Tibial nerve (tissue), 4 donors: Measurements from ENCODE around the gene DDX59. TPM values are rescaled to one million over a fixed set of nuclear protein-coding genes. Genes with fewer than 3 reads are reported as not detected.
A peak's percentile ranks its signal among the peaks of the same experiment; 100 is the strongest.

ENCODE experiments used
- DNase-seq, 2 donors: peaks; one replicate each; pipeline ENCODE4 v3.0.0-alpha.2; 2019; ENCODE audit warnings: low spot score in 2 of 2
- H3K27ac ChIP-seq, 4 donors: fragments of 200-600 bp; sonication (generic) in 3 of 4; one replicate each; pipeline ENCODE4 v1.5.1; 2017 to 2019; ENCODE audit warnings: mild to moderate bottlenecking in 1 of 4
- H3K27me3 ChIP-seq, 2 donors: fragments of 200-600 bp; sonication (generic) in 1 of 2; one replicate each; pipeline versions ENCODE4 v1.5.1 to v1.6.0; 2017 to 2019
- H3K36me3 ChIP-seq, 3 donors: fragments of 200-600 bp; sonication (generic); one replicate each; pipeline ENCODE4 v1.5.1; 2018 to 2019
- H3K4me1 ChIP-seq, 4 donors: fragments of 200-600 bp; sonication (generic) in 3 of 4; one replicate each; pipeline ENCODE4 v1.5.1; 2017 to 2019
- H3K4me3 ChIP-seq, 4 donors: fragments of 200-600 bp; sonication (generic) in 3 of 4; one replicate each; pipeline ENCODE4 v1.5.1; 2017 to 2019; ENCODE audit warnings: mild to moderate bottlenecking in 1 of 4, moderate library complexity in 1 of 4
- H3K9me3 ChIP-seq, 4 donors: fragments of 200-600 bp; sonication (generic) in 3 of 4; one replicate each; pipeline ENCODE4 v1.5.1; 2017 to 2019
- EP300 ChIP-seq, 2 donors: sonication (generic); formaldehyde crosslinking; IDR thresholded peaks; one replicate each; pipeline ENCODE4 v1.6.1; 2017; ENCODE audit warnings: antibody characterized with exemption in 2 of 2, mild to moderate bottlenecking in 1 of 2
- POLR2A ChIP-seq, 2 donors: fragments of 450-650 bp; IDR thresholded peaks; one replicate each; pipeline ENCODE4 v1.6.1; 2017; ENCODE audit warnings: antibody characterized with exemption in 2 of 2, mild to moderate bottlenecking in 2 of 2, moderate library complexity in 2 of 2
- WGBS, 2 donors: methylation state at CpG; one replicate each; pipeline ENCODE4 v1.1.5; 2018; 5-methylcytosine and 5-hydroxymethylcytosine counted together
- total RNA-seq, 4 donors: library from RNA; depleted of rRNA; stranded (reverse); fragments of >200 nt; gene quantifications; one replicate each; pipeline ENCODE4 v1.1.0, GENCODE V29; 2016
- TF ChIP-seq, protein P1 (sequence below), 5 experiments: fragments of 200-600 bp in 3 of 5; fragments of 450-650 bp in 2 of 5; sonication (generic) in 3 of 5; IDR thresholded peaks; one replicate each; pipeline ENCODE4 v1.5.1; 2016 to 2019; ENCODE audit warnings: antibody characterized with exemption in 5 of 5, mild to moderate bottlenecking in 3 of 5, moderate library complexity in 2 of 5

DDX59 gene
- 10 to 100 TPM; 11.4 to 31.5 (median 18.5) TPM for total RNA-seq

DNA sequence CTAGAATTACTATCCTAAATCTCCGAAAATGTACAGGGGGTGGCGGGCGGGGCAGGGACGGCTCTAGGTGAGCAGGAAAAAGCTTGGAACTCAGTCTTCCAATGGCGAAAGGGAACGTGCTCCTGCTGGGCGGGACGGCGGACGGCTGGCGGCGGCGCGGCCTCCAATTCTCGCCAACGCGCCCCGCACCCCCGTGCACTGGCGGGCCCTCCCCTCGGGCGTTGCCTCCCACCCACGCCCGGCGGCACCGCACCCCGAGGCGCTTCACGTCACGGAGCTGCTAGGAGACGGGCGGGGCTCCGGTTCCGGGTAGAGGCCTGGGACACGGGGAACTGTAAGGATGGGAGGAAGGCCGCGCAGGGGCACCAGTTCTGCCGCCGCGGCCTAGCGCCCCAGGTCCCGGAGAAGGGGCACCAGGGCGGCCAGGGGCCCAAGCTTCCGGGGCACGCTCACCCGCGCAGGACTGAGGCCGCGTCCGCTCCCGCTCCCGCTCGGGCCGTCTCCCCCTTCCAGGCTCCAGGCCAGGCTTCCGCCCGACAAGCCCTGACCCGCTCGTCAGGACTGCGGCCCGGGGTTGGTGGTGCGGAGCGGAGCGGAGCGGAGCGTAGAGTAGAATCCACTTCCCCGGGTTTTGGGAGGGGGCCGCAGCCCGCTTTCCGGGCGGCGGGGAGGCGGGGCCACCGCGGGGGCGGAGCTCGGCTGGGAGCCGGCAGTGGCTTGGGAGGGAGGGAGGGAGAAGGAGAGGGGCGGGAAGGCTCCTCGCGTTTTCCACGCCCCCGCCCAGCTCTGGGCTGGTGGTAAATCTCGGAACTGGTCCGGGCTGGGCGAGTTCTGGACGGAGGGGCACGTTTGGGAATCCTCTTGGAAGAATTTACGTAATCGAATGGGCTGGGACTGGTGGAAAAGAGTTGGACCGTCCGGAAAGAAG lies at the start of gene DDX59:
DDX59 (minus strand) TSS at position 594 of the 928 bp plus-strand sequence. CDS start 3,167 bp downstream, outside the sequence.
- Histone ChIP-seq H3K9me3 (no peaks in the 10 kb centered on the region), H3K4me1 (peaks cover 0 to 43% (median 7%) of the 10 kb centered on the region in 4 donors), H3K27me3 (no peaks in the 10 kb centered on the region), H3K27ac (peak within 1 kb of the TSS; percentile 98 to 100 (median 98)), H3K36me3 (peaks cover 0 to 12% (median 0%) of the 10 kb centered on the region in 3 donors), H3K4me3 (peak within 1 kb of the TSS; percentile 82 to 97 (median 87))
- peak; percentile 76 to 90 for TF ChIP-seq POLR2A (IDR thresholded peaks at IDR 0.05)
- TF ChIP-seq EP300 (IDR thresholded peaks at IDR 0.05), result peak; percentile 60 to 94
- TF ChIP-seq, protein P1, sequence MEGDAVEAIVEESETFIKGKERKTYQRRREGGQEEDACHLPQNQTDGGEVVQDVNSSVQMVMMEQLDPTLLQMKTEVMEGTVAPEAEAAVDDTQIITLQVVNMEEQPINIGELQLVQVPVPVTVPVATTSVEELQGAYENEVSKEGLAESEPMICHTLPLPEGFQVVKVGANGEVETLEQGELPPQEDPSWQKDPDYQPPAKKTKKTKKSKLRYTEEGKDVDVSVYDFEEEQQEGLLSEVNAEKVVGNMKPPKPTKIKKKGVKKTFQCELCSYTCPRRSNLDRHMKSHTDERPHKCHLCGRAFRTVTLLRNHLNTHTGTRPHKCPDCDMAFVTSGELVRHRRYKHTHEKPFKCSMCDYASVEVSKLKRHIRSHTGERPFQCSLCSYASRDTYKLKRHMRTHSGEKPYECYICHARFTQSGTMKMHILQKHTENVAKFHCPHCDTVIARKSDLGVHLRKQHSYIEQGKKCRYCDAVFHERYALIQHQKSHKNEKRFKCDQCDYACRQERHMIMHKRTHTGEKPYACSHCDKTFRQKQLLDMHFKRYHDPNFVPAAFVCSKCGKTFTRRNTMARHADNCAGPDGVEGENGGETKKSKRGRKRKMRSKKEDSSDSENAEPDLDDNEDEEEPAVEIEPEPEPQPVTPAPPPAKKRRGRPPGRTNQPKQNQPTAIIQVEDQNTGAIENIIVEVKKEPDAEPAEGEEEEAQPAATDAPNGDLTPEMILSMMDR (IDR thresholded peaks at IDR 0.05), result peak in 2 of 5 experiments; percentile 33 to 51
- WGBS, 2 donors, result 0% methylated on average over 51 to 62 of the region's 91 CpGs
- DNase-seq, result peak; percentile 91 to 92

DNA sequence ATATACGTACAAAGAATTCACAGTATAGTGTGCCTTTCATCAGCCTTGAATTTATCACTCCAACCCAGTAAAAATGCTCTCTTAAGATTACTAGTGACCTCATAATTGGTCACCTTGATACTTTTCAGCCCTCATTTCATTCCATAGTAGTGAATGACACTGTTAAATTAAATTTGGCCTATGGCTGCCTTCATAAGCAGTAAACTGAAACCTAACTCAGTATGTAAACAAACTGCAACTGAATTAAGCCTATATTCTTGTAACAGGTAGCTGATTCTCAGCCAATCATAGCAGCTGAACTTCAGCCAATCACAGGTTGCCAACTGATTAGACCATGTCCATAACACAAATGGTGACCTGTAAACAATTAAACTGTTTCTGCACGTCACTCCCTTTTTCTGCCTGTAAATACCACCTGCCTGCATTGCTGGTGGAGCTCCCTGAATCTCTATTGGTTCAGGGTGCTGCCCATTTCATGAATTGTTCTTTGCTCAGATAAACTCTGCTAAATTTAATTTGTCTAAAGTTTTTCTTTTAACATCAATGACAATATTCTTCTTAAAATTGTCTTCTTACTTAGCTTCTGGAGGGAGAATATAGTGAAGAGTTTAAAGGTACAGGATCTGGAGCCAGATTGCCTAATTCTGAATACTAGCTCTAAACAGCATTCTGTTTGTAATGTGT lies 44.9 kb upstream of the DDX59 start:
- Histone ChIP-seq H3K4me3 (no peak overlapping the region), H3K36me3 (no peaks in the 10 kb centered on the region), H3K27ac (no peak overlapping the region), H3K4me1 (no peaks in the 10 kb centered on the region), H3K9me3 (no peaks in the 10 kb centered on the region), H3K27me3 (no peaks in the 10 kb centered on the region)
- no peak for DNase-seq
- 89 to 90% methylated on average over 2 of the region's 2 CpGs for WGBS, 2 donors
- TF ChIP-seq, protein P1 (IDR thresholded peaks at IDR 0.05), result no peak
- TF ChIP-seq EP300 (IDR thresholded peaks at IDR 0.05), result no peak
- no peak for TF ChIP-seq POLR2A (IDR thresholded peaks at IDR 0.05)

DNA sequence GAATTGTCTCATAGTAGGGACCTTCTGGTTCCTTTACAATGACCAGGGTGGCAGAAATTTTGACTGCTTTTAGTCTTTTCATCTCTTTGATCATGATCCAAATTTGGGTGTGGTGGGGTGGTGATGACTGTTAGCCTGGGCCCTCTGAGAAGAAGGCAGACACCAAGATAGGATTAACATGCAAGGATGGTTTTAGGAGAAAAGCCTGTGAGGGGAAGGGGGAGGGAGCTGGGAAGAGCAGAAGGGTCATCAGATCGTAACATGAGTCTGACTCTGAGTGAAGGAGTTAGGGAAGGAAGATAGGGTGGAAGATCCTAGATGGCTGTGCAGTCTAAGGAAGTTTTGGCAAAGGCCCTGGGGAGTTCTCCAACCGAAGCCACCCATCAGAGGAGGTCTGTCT lies 40.5 kb upstream of the DDX59 start:
- Histone ChIP-seq H3K36me3 (no peaks in the 10 kb centered on the region), H3K27ac (no peak overlapping the region), H3K27me3 (no peaks in the 10 kb centered on the region), H3K4me3 (no peak overlapping the region), H3K4me1 (no peaks in the 10 kb centered on the region), H3K9me3 (no peaks in the 10 kb centered on the region)
- WGBS, 2 donors, result 83% methylated on average over 2 of the region's 2 CpGs
- TF ChIP-seq EP300 (IDR thresholded peaks at IDR 0.05) (no peak), POLR2A (IDR thresholded peaks at IDR 0.05) (no peak)
- TF ChIP-seq, protein P1 (IDR thresholded peaks at IDR 0.05), result no peak
- DNase-seq, result no peak

DNA sequence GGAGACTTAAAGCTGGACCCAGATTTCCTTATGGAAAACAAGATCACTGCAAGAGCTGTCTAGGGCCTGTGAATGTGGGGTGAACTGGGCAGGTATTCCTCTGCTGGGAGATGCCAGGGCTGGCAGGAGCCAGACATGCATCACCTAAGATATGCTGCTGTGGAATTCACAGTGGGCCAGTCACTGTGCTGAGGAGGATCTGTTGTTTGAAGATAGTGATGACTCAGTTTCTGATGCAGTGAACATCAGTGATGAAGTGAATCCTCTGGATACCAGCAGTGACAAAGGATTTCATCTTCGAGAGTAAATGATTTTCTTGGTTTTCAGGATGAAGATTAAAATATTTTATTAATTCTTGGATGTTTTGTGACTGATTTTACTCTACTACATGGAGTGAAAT lies 39.1 kb upstream of the DDX59 start:
- TF ChIP-seq POLR2A (IDR thresholded peaks at IDR 0.05) (no peak), EP300 (IDR thresholded peaks at IDR 0.05) (no peak)
- TF ChIP-seq, protein P1 (IDR thresholded peaks at IDR 0.05), result no peak
- WGBS, 2 donors, result 85 to 91% methylated on average over 1 of the region's 1 CpG
- Histone ChIP-seq H3K36me3 (no peaks in the 10 kb centered on the region), H3K9me3 (no peaks in the 10 kb centered on the region), H3K27me3 (no peaks in the 10 kb centered on the region), H3K4me3 (no peak overlapping the region), H3K27ac (no peak overlapping the region), H3K4me1 (no peaks in the 10 kb centered on the region)
- DNase-seq, result no peak

DNA sequence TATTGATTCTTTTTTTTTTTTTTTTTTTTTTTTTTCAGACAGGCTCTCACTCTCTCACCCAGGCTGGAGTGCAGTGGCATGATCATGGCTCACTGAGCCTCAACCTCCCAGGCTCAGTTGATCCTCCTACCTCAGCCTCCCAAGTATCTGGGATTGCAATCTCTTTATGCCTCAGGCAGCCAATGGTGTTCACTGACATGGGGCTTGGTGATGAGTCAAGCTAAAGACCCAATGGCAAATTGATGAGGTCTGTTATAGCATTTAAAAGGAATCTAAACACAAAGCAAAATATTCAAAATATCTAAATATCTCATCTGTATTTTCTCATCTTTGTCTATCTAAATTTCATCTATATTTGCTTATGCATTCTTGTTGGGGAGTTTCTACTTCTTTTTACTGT lies 38.5 kb upstream of the DDX59 start:
- DNase-seq, result no peak
- no peak overlapping the region for H3K4me3 ChIP-seq

More for the DNA sequence above, 38.5 kb upstream of the DDX59 start:
- no peaks in the 10 kb centered on the region for H3K36me3 ChIP-seq
- TF ChIP-seq POLR2A (IDR thresholded peaks at IDR 0.05), result no peak
- TF ChIP-seq EP300 (IDR thresholded peaks at IDR 0.05), result no peak
- TF ChIP-seq, protein P1 (IDR thresholded peaks at IDR 0.05), result no peak
- H3K9me3 ChIP-seq, result no peaks in the 10 kb centered on the region
- H3K27ac ChIP-seq, result no peak overlapping the region
- no peaks in the 10 kb centered on the region for H3K4me1 ChIP-seq
- no peaks in the 10 kb centered on the region for H3K27me3 ChIP-seq
